Measurements from ENCODE around the gene TFEC. TPM values are rescaled to one million over a fixed set of nuclear protein-coding genes. Genes with fewer than 3 reads are reported as not detected.

Gene TFEC
- total RNA-seq, 1 donor from 2014 or later: 10.3 TPM

- intact Hi-C loops (cut with DNase I): no loop called here
- DNase-seq (ENCODE audit: low spot score) (no peak), ATAC-seq (no peak)
Observed at GRCh38 chr7:115997221-115997620, 33.3 kb downstream of the TFEC start.

GRCh38 chr7:115995701-115996100 is 34.9 kb downstream of the TFEC start:
- DNase-seq (ENCODE audit: low spot score) (no peak), ATAC-seq (no peak)
- intact Hi-C loops (cut with DNase I): no loop called here

GRCh38 chr7:115988401-115988800 is 42.2 kb downstream of the TFEC start:
- DNase-seq (ENCODE audit: low spot score) (no peak), ATAC-seq (no peak)
- intact Hi-C loops (cut with DNase I): no loop called here

GRCh38 chr7:115987486-115987885 is 43.1 kb downstream of the TFEC start:
- ATAC-seq (no peak), DNase-seq (ENCODE audit: low spot score) (no peak)
- intact Hi-C loops (cut with DNase I): no loop called here

GRCh38 chr7:115984105-115984504 is 46.5 kb downstream of the TFEC start:
- DNase-seq (ENCODE audit: low spot score) (no peak), ATAC-seq (no peak)
- intact Hi-C loops (cut with DNase I): no loop called here

GRCh38 chr7:115980159-115980558 is 50.4 kb downstream of the TFEC start:
- no peak for DNase-seq (ENCODE audit: low spot score)
- intact Hi-C loops (cut with DNase I): no loop called here
- ATAC-seq: no peak

- intact Hi-C loops (cut with DNase I): no loop called here
- DNase-seq (ENCODE audit: low spot score): no peak
Observed at GRCh38 chr7:115976651-115977050, 53.9 kb downstream of the TFEC start.

GRCh38 chr7:115975766-115976165 is 54.8 kb downstream of the TFEC start:
- DNase-seq (ENCODE audit: low spot score): no peak
- intact Hi-C loops (cut with DNase I): no loop called here

More at GRCh38 chr7:115976651-115977050, 53.9 kb downstream of the TFEC start:
- no peak for ATAC-seq

GRCh38 chr7:115973406-115973805 is 57.2 kb downstream of the TFEC start:
- ATAC-seq (no peak), DNase-seq (ENCODE audit: low spot score) (no peak)
- intact Hi-C loops (cut with DNase I): no loop called here

More at GRCh38 chr7:115975766-115976165, 54.8 kb downstream of the TFEC start:
- ATAC-seq: no peak

GRCh38 chr7:115971506-115971905 is 59.1 kb downstream of the TFEC start:
- intact Hi-C loops (cut with DNase I): no loop called here
- ATAC-seq (no peak), DNase-seq (ENCODE audit: low spot score) (no peak)

- intact Hi-C loops (cut with DNase I): loop anchor here (5.0 kb wide), 1 partner anchor 426 kb away; no protein-coding TSS in a partner anchor
Observed at GRCh38 chr7:115968596-115968995, 62.0 kb downstream of the TFEC start.

GRCh38 chr7:115968171-115968570 is 62.4 kb downstream of the TFEC start:
- intact Hi-C loops (cut with DNase I): loop anchor here (5.0 kb wide), 1 partner anchor 426 kb away; no protein-coding TSS in a partner anchor
- DNase-seq (ENCODE audit: low spot score): no peak
- no peak for ATAC-seq

More at GRCh38 chr7:115968596-115968995, 62.0 kb downstream of the TFEC start:
- DNase-seq (ENCODE audit: low spot score): no peak
- ATAC-seq: no peak

GRCh38 chr7:115965796-115966475 is 64.6 kb downstream of the TFEC start:
- DNase-seq (ENCODE audit: low spot score) (no peak), ATAC-seq (no peak)
- intact Hi-C loops (cut with DNase I): loop anchor here (5.0 kb wide), 1 partner anchor 424 kb away; no protein-coding TSS in a partner anchor

GRCh38 chr7:115965236-115965635 is 65.3 kb downstream of the TFEC start:
- intact Hi-C loops (cut with DNase I): loop anchor here (5.0 kb wide), 1 partner anchor 423 kb away; no protein-coding TSS in a partner anchor

GRCh38 chr7:115964799-115965198 is 65.8 kb downstream of the TFEC start:
- DNase-seq (ENCODE audit: low spot score) (no peak), ATAC-seq (no peak)
- intact Hi-C loops (cut with DNase I): loop anchor here (5.0 kb wide), 1 partner anchor 422 kb away; no protein-coding TSS in a partner anchor

More at GRCh38 chr7:115965236-115965635, 65.3 kb downstream of the TFEC start:
- ATAC-seq: no peak
- no peak for DNase-seq (ENCODE audit: low spot score)

GRCh38 chr7:115962340-115962739 is 68.2 kb downstream of the TFEC start:
- no peak for DNase-seq (ENCODE audit: low spot score)
- no peak for ATAC-seq
- intact Hi-C loops (cut with DNase I): no loop called here

GRCh38 chr7:115953592-115954255 is 76.8 kb downstream of the TFEC start:
- intact Hi-C loops (cut with DNase I): no loop called here
- no peak for ATAC-seq
- no peak for DNase-seq (ENCODE audit: low spot score)

- intact Hi-C loops (cut with DNase I): no loop called here
- DNase-seq (ENCODE audit: low spot score) (no peak), ATAC-seq (no peak)
Observed at GRCh38 chr7:115952832-115953231, 77.7 kb downstream of the TFEC start.

- ATAC-seq: no peak
- DNase-seq (ENCODE audit: low spot score): no peak
- intact Hi-C loops (cut with DNase I): no loop called here
Observed at GRCh38 chr7:115951547-115951946, 79.0 kb downstream of the TFEC start.

- intact Hi-C loops (cut with DNase I): no loop called here
- DNase-seq (ENCODE audit: low spot score) (no peak), ATAC-seq (no peak)
Observed at GRCh38 chr7:115941703-115942268, 88.8 kb downstream of the TFEC start.
